ENCODE measurements around the gene ROBO3.

DNA sequence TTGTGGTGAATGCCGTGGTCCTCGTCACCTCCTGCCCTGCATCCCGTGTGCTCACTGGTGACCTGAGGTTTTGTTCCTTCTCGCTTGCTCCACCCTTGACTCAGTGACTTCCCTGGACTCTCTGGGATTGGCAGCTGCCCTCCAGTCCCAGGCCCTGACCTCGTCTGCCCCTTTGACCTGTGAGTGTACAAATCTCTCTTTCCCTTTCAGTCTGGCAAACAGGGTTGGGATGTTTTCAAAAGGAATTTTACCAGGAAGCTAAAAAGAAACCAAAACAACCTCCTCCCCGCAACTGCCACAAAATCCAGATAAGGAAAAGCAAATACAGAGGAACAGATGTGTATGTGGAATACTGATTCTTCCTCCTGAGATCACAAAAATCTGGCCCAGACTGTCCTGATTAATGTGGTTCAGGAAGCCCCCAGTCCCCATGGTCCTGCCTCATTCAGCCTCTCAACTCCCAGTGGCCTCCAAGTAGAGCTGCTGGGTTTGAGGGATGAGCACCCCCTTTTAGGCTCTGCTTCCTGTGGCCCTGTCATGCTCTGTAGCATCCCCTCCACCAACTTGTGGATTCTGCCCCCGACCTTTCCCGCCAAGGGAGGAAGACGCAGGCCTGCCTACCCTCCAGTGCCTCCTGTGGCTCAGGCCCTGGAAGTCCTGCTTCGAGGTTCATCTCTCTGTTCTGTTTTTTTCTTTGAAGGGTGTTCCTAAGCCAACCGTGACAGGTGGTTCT is 17.3 kb downstream of the ROBO3 start:
- TF ChIP-seq POLR2A (IDR thresholded peaks at IDR 0.05) (no peak), CTCF (IDR thresholded peaks at IDR 0.05) (no peak), POLR2AphosphoS5 (IDR thresholded peaks at IDR 0.05) (no peak)

All from transverse colon (tissue), 4 donors.